SK-N-SH treated with all-trans-retinoic acid at 6 μM for 48 hours (cell line): ENCODE measurements around the gene WASL.

Experiments
- ARNTL ChIP-seq: fragments of 450-650 bp; formaldehyde crosslinking; IDR thresholded peaks from 2 replicates; pipeline ENCODE4 v1.5.0; 2020; ENCODE audit warnings: low read depth, mild to moderate bottlenecking, moderate library complexity, borderline replicate concordance
- BACH2 ChIP-seq: fragments of 250-450 bp; sonication (Bioruptor Pico); IDR thresholded peaks from 2 replicates; pipeline ENCODE4 v1.9.0; 2021; ENCODE audit warnings: mild to moderate bottlenecking, borderline replicate concordance
- TF ChIP-seq, protein P1 (sequence below): fragments of 250-450 bp; sonication (Bioruptor Pico); IDR thresholded peaks from 2 replicates; pipeline ENCODE4 v1.8.0; 2021; ENCODE audit warnings: low read depth, mild to moderate bottlenecking, moderate library complexity, borderline replicate concordance

DNA sequence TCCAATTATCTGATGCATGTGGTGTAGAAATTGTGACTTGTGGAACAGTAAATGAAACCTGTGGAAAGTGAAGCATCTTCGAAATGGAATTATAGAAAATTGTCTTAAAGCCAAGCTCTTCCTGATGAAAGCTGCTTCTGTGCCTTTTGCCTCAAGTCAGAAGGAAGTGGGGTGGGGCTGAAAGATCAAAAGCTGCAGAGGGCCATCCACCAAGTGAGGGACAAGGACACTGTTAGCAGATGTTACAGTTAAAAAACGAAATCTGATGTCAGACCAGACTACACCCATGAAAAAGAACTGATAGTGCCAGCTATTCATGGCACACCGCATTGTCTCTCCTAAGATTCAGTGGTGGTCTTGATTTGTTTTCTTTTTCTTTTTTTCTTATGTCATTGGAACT is 23.8 kb upstream of the WASL start:
- TF ChIP-seq ARNTL (CRISPR knock-in tag) (no peak), BACH2 (no peak)
- TF ChIP-seq, protein P1, sequence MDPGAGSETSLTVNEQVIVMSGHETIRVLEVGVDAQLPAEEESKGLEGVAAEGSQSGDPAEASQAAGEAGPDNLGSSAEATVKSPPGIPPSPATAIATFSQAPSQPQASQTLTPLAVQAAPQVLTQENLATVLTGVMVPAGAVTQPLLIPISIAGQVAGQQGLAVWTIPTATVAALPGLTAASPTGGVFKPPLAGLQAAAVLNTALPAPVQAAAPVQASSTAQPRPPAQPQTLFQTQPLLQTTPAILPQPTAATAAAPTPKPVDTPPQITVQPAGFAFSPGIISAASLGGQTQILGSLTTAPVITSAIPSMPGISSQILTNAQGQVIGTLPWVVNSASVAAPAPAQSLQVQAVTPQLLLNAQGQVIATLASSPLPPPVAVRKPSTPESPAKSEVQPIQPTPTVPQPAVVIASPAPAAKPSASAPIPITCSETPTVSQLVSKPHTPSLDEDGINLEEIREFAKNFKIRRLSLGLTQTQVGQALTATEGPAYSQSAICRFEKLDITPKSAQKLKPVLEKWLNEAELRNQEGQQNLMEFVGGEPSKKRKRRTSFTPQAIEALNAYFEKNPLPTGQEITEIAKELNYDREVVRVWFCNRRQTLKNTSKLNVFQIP: no peak
